GM19043 (cell line): ENCODE data around the gene CEP170.
"Not testable (repeated sequence)": the region's sequence is repeated elsewhere in the genome, so short reads cannot be mapped to it uniquely, and the experiment has no call there.

Source experiments
- ATAC-seq: cut with Tn5 transposase; IDR thresholded peaks from one replicate; pipeline ENCODE4 v1.9.1; 2021; ENCODE audit warnings: low read depth; ENCODE audit not compliant: unreplicated experiment

Gene CEP170

GRCh38 chr1:243236604-243237252, 18.4 kb downstream of the CEP170 start:
- peak; percentile 73 for ATAC-seq

GRCh38 chr1:243234978-243235647, 20.0 kb downstream of the CEP170 start:
- ATAC-seq = no peak

- no peak for ATAC-seq
Observed at GRCh38 chr1:243233908-243234307, 21.2 kb downstream of the CEP170 start.

- no peak for ATAC-seq
Observed at GRCh38 chr1:243230914-243231313, 24.2 kb downstream of the CEP170 start.

- no peak for ATAC-seq
Observed at GRCh38 chr1:243229526-243229925, 25.6 kb downstream of the CEP170 start.

GRCh38 chr1:243227622-243228021, 27.5 kb downstream of the CEP170 start:
- ATAC-seq = no peak

- no peak for ATAC-seq
Observed at GRCh38 chr1:243218059-243218458, 37.0 kb downstream of the CEP170 start.

GRCh38 chr1:243217349-243217748, 37.7 kb downstream of the CEP170 start:
- ATAC-seq = no peak

- no peak for ATAC-seq
Observed at GRCh38 chr1:243216741-243217140, 38.3 kb downstream of the CEP170 start.

GRCh38 chr1:243215276-243215875, 39.7 kb downstream of the CEP170 start:
- ATAC-seq = not testable (repeated sequence)

GRCh38 chr1:243213045-243213787, 41.9 kb downstream of the CEP170 start:
- no peak for ATAC-seq

- not testable (repeated sequence) for ATAC-seq
Observed at GRCh38 chr1:243211984-243212383, 43.1 kb downstream of the CEP170 start.

- not testable (repeated sequence) for ATAC-seq
Observed at GRCh38 chr1:243205026-243205501, 50.0 kb downstream of the CEP170 start.

- ATAC-seq = not testable (repeated sequence)
Observed at GRCh38 chr1:243204336-243204735, 50.7 kb downstream of the CEP170 start.

- not testable (repeated sequence) for ATAC-seq
Observed at GRCh38 chr1:243203196-243203595, 51.9 kb downstream of the CEP170 start.

- ATAC-seq = not testable (repeated sequence)
Observed at GRCh38 chr1:243201316-243201715, 53.8 kb downstream of the CEP170 start.

GRCh38 chr1:243197524-243197923, 57.6 kb downstream of the CEP170 start:
- ATAC-seq = not testable (repeated sequence)

- not testable (repeated sequence) for ATAC-seq
Observed at GRCh38 chr1:243193330-243193729, 61.8 kb downstream of the CEP170 start.

GRCh38 chr1:243186201-243186995, 68.7 kb downstream of the CEP170 start:
- not testable (repeated sequence) for ATAC-seq

GRCh38 chr1:243184787-243185186, 70.3 kb downstream of the CEP170 start:
- ATAC-seq = not testable (repeated sequence)
